Pancreas (tissue), 10 donors: ENCODE measurements around the gene KCNK5. TPM values are rescaled to one million over a fixed set of nuclear protein-coding genes. Genes with fewer than 3 reads are reported as not detected.

Source experiments
- ATAC-seq, 4 donors: fragments of 200-7000 bp; cut with Tn5 transposase; one replicate each; pipeline versions ENCODE4 v1.8.0 to v1.9.1; 2020; ENCODE audit warnings: mild to moderate bottlenecking in 4 of 4, moderate library complexity in 4 of 4
- DNase-seq, 6 donors: peaks; one replicate each; pipeline ENCODE4 v3.0.0-alpha.2; 2020
- FAIRE-seq: peaks from 2 replicates; lab custom pipeline; 2012; peaks lifted over from hg19 to GRCh38; lab: Jason Lieb, UNC
- H3K27ac ChIP-seq, 4 donors: fragments of 200-600 bp; sonication (generic); 1 replicate in 3 of 4; 2 replicates in 1 of 4; pipeline versions ENCODE4 v1.5.0 to v1.8.0; 2020
- H3K27me3 ChIP-seq, 4 donors: fragments of 200-600 bp; one replicate each; pipeline ENCODE4 v1.8.0; 2021
- H3K36me3 ChIP-seq, 3 donors: fragments of 200-600 bp; sonication (generic) in 1 of 3; one replicate each; pipeline versions ENCODE4 v1.5.0 to v1.8.0; 2020 to 2021
- H3K4me1 ChIP-seq, 3 donors: fragments of 200-600 bp; one replicate each; pipeline ENCODE4 v1.8.0; 2021
- H3K4me3 ChIP-seq, 4 donors: fragments of 200-600 bp; sonication (generic) in 2 of 4; one replicate each; pipeline versions ENCODE4 v1.5.0 to v1.8.0; 2020 to 2021
- H3K9me3 ChIP-seq, 4 donors: fragments of 200-600 bp; one replicate each; pipeline ENCODE4 v1.8.0; 2021
- CTCF ChIP-seq, 4 donors: fragments of 200-600 bp; sonication (generic) in 3 of 4; IDR thresholded peaks; one replicate each; pipeline versions ENCODE4 v1.5.0 to v1.8.0; 2021; ENCODE audit warnings: antibody characterized with exemption in 4 of 4
- WGBS, 2 donors: extraction: QIAGEN DNeasy Blood & Tissue Kit; methylation state at CpG; one replicate each; pipeline ENCODE4 v1.1.7; 2013; 5-methylcytosine and 5-hydroxymethylcytosine counted together
- intact Hi-C, 3 donors: fragments of 100-400 bp; cut with DNase I; formaldehyde crosslinking; loops; one replicate each; pipeline versions ENCODE4 v1.11.1 to v1.14.2; 2022
- polyA plus RNA-seq, 2 donors: library from polyadenylated mRNA; stranded (reverse); fragments of 200-250 nt; gene quantifications; one replicate each; pipeline ENCODE4 v1.2.3, GENCODE V29; 2013
- total RNA-seq, 6 donors: library from RNA; stranded (reverse); fragmentation: NEBNext Ultra II Directional in 4 of 6; extraction: Animal tissue kit (Norgen Biotek cat#: 25700) in 4 of 6; gene quantifications; one replicate each; pipeline versions ENCODE4 v1.2.1 to v1.2.4, GENCODE V29; 2021 to 2023
- donor health status: healthy with polysubstance abuse.
- donor health status: DM: no; HTN: no; CAD: no; lungs with moderate emphysema.
- donor health status: DM: no; HTN: no; CAD: no.
- donor health status: control.
- donor health status: control.
- donor health status: Bipolar disorder and iron deficiency.
- donor health status: DM: yes; HTN: yes; CAD: no.
- donor health status: DM: no; HTN: no; CAD: no.
- donor health status: DM: no; HTN: no; CAD: no.
- donor health status: DM: yes; HTN: yes; CAD: no.

The KCNK5 gene
- total and polyA plus RNA-seq, 8 donors: 10.8 to 32.4 (median 19.8) TPM

GRCh38 chr6:39221779-39222641 is 7.3 kb downstream of the KCNK5 start:
- no peaks in the 10 kb centered on the region for H3K9me3 ChIP-seq
- 62 to 71% methylated on average over 7 of the region's 7 CpGs for WGBS, 2 donors
- H3K27me3 ChIP-seq: no peaks in the 10 kb centered on the region
- H3K27ac ChIP-seq: no peak overlapping the region
- FAIRE-seq (no peak), ATAC-seq (no peak), DNase-seq (no peak)
- no peaks in the 10 kb centered on the region for H3K36me3 ChIP-seq
- no peak overlapping the region for H3K4me3 ChIP-seq
- intact Hi-C loops: no loop called here
- peaks cover 0 to 35% (median 25%) of the 10 kb centered on the region in 3 donors for H3K4me1 ChIP-seq
- TF ChIP-seq CTCF (IDR thresholded peaks at IDR 0.05): no peak

DNA sequence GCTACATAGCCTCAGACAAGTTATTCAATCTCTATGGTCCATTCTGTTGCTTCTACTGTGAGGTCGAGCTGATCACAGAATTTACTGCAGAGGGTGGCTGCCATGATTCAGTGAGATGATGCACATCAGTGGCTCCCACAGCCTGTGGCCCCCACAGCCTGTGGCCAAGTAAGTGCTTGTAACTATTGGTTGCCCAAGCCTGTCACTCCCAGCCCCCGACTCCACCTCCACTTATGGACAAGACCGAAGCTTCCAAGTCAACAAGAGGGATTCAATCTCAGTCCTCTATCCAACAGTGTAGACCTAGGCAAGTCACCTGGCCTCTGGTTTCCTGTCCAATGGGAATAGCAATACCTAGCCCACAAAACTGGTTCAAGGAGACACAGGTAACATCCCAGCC is 8.2 kb downstream of the KCNK5 start:
- Histone ChIP-seq H3K27me3 (no peaks in the 10 kb centered on the region), H3K4me3 (no peak overlapping the region), H3K36me3 (no peaks in the 10 kb centered on the region), H3K27ac (no peak overlapping the region), H3K4me1 (peaks cover 0 to 29% (median 25%) of the 10 kb centered on the region in 3 donors), H3K9me3 (no peaks in the 10 kb centered on the region)
- no peak for TF ChIP-seq CTCF (IDR thresholded peaks at IDR 0.05)
- WGBS, 2 donors: 78 to 91% methylated on average over 3 of the region's 3 CpGs
- ATAC-seq (no peak), DNase-seq (no peak), FAIRE-seq (no peak)
- intact Hi-C loops: no loop called here

- Histone ChIP-seq H3K27ac (peak overlapping the region in 3 of 4 donors; percentile 22 to 76 (median 51)), H3K36me3 (no peaks in the 10 kb centered on the region), H3K9me3 (no peaks in the 10 kb centered on the region), H3K4me3 (no peak overlapping the region), H3K27me3 (no peaks in the 10 kb centered on the region), H3K4me1 (peaks cover 13 to 41% (median 36%) of the 10 kb centered on the region in 3 donors)
- FAIRE-seq (no peak), ATAC-seq (no peak), DNase-seq (no peak)
- intact Hi-C loops: no loop called here
- TF ChIP-seq CTCF (IDR thresholded peaks at IDR 0.05): no peak
- WGBS, 2 donors: 40 to 49% methylated on average over 5 of the region's 5 CpGs
These were observed 10.3 kb downstream of the KCNK5 start for GRCh38 chr6:39218868-39219567.

- peaks cover 17 to 49% (median 44%) of the 10 kb centered on the region in 3 donors for H3K4me1 ChIP-seq
- H3K9me3 ChIP-seq: no peaks in the 10 kb centered on the region
- WGBS, 2 donors: 28 to 41% methylated on average over 11 of the region's 11 CpGs
- FAIRE-seq: no peak
- intact Hi-C loops: no loop called here
- no peaks in the 10 kb centered on the region for H3K36me3 ChIP-seq
- H3K27ac ChIP-seq: peak overlapping the region in 3 of 4 donors; percentile 35 to 76 (median 51)
- DNase-seq: peak in 1 of 6 donors; percentile 63
- no peak for TF ChIP-seq CTCF (IDR thresholded peaks at IDR 0.05)
- H3K4me3 ChIP-seq: no peak overlapping the region
- H3K27me3 ChIP-seq: no peaks in the 10 kb centered on the region
- peak in 2 of 4 donors; percentile 3 to 27 for ATAC-seq
These were observed 12.0 kb downstream of the KCNK5 start for GRCh38 chr6:39217177-39217864.
